Neural progenitor cell (in vitro differentiated cells): Measurements from ENCODE around the gene STK4. TPM values are rescaled to one million over a fixed set of nuclear protein-coding genes. Genes with fewer than 3 reads are reported as not detected.

ENCODE experiments used
- DNase-seq: peaks from one replicate; pipeline ENCODE4 v3.0.0-alpha.2; 2016; ENCODE audit warnings: low spot score
- H2AFZ ChIP-seq: fragments of 200-600 bp; sonication (generic); replicated peaks from 2 replicates; pipeline ENCODE4 v1.6.1; 2016; ENCODE audit warnings: antibody characterized with exemption
- H3F3A ChIP-seq: fragments of 200-600 bp; sonication (generic); 2 replicates; pipeline ENCODE4 v1.6.1; 2016; ENCODE audit warnings: antibody characterized with exemption, low read depth
- H3K27ac ChIP-seq: fragments of 200-600 bp; sonication (generic); 2 replicates; pipeline ENCODE4 v1.5.1; 2016; ENCODE audit warnings: mild to moderate bottlenecking
- H3K27me3 ChIP-seq: fragments of 200-600 bp; sonication (generic); 2 replicates; pipeline ENCODE4 v1.6.1; 2016; ENCODE audit warnings: mild to moderate bottlenecking, moderate library complexity
- H3K36me3 ChIP-seq: fragments of 200-600 bp; sonication (generic); 2 replicates; pipeline ENCODE4 v1.5.1; 2016
- H3K4me1 ChIP-seq: fragments of 200-600 bp; sonication (generic); 2 replicates; pipeline ENCODE4 v1.6.1; 2016; ENCODE audit warnings: mixed run types
- H3K4me2 ChIP-seq: fragments of 200-600 bp; sonication (generic); 2 replicates; pipeline ENCODE4 v1.6.1; 2016
- H3K4me3 ChIP-seq: fragments of 200-600 bp; sonication (generic); 2 replicates; pipeline ENCODE4 v1.5.1; 2016
- H3K79me2 ChIP-seq: fragments of 200-600 bp; sonication (generic); 2 replicates; pipeline ENCODE4 v1.6.1; 2016; ENCODE audit warnings: low read depth
- H3K9ac ChIP-seq: fragments of 200-600 bp; sonication (generic); 2 replicates; pipeline ENCODE4 v1.6.1; 2016
- H3K9me3 ChIP-seq: fragments of 200-600 bp; sonication (generic); 2 replicates; pipeline ENCODE4 v1.5.1; 2016; ENCODE audit warnings: low read depth
- H4K20me1 ChIP-seq: fragments of 200-600 bp; sonication (generic); 2 replicates; pipeline ENCODE4 v1.6.1; 2016; ENCODE audit warnings: low read depth
- H3K27ac Mint-ChIP-seq: 3 replicates; pipeline ENCODE4 v1.8.0; 2021; ENCODE audit warnings: mixed read lengths
- H3K27me3 Mint-ChIP-seq: 2 replicates; pipeline ENCODE4 v1.8.0; 2022; ENCODE audit warnings: low read depth, mild to moderate bottlenecking, inconsistent platforms, moderate library complexity, mixed read lengths; ENCODE audit not compliant: insufficient read depth
- H3K36me3 Mint-ChIP-seq: 3 replicates; pipeline ENCODE4 v1.8.0; 2021; ENCODE audit warnings: mixed read lengths
- H3K4me1 Mint-ChIP-seq: 3 replicates; pipeline ENCODE4 v1.8.0; 2021; ENCODE audit warnings: mixed read lengths
- H3K4me3 Mint-ChIP-seq: 3 replicates; pipeline ENCODE4 v1.8.0; 2021; ENCODE audit warnings: mild to moderate bottlenecking, moderate library complexity, mixed read lengths
- H3K9me3 Mint-ChIP-seq: 3 replicates; pipeline ENCODE4 v1.8.0; 2020; ENCODE audit warnings: mixed read lengths
- CTCF ChIP-seq: fragments of 200-600 bp; sonication (generic); IDR thresholded peaks from 2 replicates; pipeline ENCODE4 v1.5.1; 2017; ENCODE audit warnings: antibody characterized with exemption, mild to moderate bottlenecking
- EZH2 ChIP-seq: fragments of 200-600 bp; sonication (generic); IDR thresholded peaks from 2 replicates; pipeline ENCODE4 v1.6.1; 2017; ENCODE audit warnings: antibody characterized with exemption, mild to moderate bottlenecking, moderate library complexity
- EZH2phosphoT487 ChIP-seq: fragments of 200-600 bp; sonication (generic); IDR thresholded peaks from 2 replicates; pipeline ENCODE4 v1.6.1; 2017; ENCODE audit warnings: antibody characterized with exemption
- total RNA-seq: library from RNA; depleted of rRNA; stranded (reverse); fragments of >200 nt; gene quantifications from 2 replicates; pipeline ENCODE4 v1.2.3, GENCODE V29; 2015; ENCODE audit warnings: low replicate concordance

Gene STK4
- total RNA-seq, 1 donor from 2014 or later = 46.1 TPM

GRCh38 chr20:45073221-45073620 is 106.9 kb downstream of the STK4 start:
- H3K4me1 ChIP-seq = no peaks in the 10 kb centered on the region
- TF ChIP-seq EZH2 (no peak), EZH2phosphoT487 (no peak), CTCF (no peak)
- no peaks in the 10 kb centered on the region for H3F3A ChIP-seq
- no peak overlapping the region for H2AFZ ChIP-seq
- DNase-seq = no peak
- Mint-ChIP-seq H3K27ac (peak overlapping the region; percentile 41), H3K27me3 (peaks cover 2% of the 10 kb centered on the region), H3K36me3 (peaks cover 16% of the 10 kb centered on the region), H3K4me3 (no peak overlapping the region), H3K9me3 (no peaks in the 10 kb centered on the region), H3K4me1 (no peaks in the 10 kb centered on the region)
- H3K9me3 ChIP-seq = no peaks in the 10 kb centered on the region
- no peak overlapping the region for H3K9ac ChIP-seq
- H3K27me3 ChIP-seq = no peaks in the 10 kb centered on the region
- H3K4me3 ChIP-seq = no peak overlapping the region
- no peak overlapping the region for H3K4me2 ChIP-seq
- no peaks in the 10 kb centered on the region for H3K79me2 ChIP-seq
- H3K27ac ChIP-seq = no peak overlapping the region
- H3K36me3 ChIP-seq = no peaks in the 10 kb centered on the region
- H4K20me1 ChIP-seq = no peaks in the 10 kb centered on the region

GRCh38 chr20:45077559-45077958 is 111.2 kb downstream of the STK4 start:
- no peaks in the 10 kb centered on the region for H3K9me3 ChIP-seq
- H3F3A ChIP-seq = no peaks in the 10 kb centered on the region
- H2AFZ ChIP-seq = no peak overlapping the region
- TF ChIP-seq EZH2 (no peak), CTCF (no peak), EZH2phosphoT487 (no peak)
- H3K4me1 ChIP-seq = no peaks in the 10 kb centered on the region
- no peaks in the 10 kb centered on the region for H4K20me1 ChIP-seq
- H3K27me3 Mint-ChIP-seq = peaks cover 2% of the 10 kb centered on the region
- peaks cover 30% of the 10 kb centered on the region for H3K36me3 Mint-ChIP-seq
- H3K27ac Mint-ChIP-seq = no peak overlapping the region
- no peak overlapping the region for H3K27ac ChIP-seq
- no peaks in the 10 kb centered on the region for H3K27me3 ChIP-seq
- no peaks in the 10 kb centered on the region for H3K4me1 Mint-ChIP-seq
- H3K4me3 Mint-ChIP-seq = no peak overlapping the region
- no peak overlapping the region for H3K4me3 ChIP-seq
- no peak overlapping the region for H3K4me2 ChIP-seq
- DNase-seq = no peak
- no peaks in the 10 kb centered on the region for H3K79me2 ChIP-seq
- peaks cover 4% of the 10 kb centered on the region for H3K9me3 Mint-ChIP-seq
- H3K36me3 ChIP-seq = no peaks in the 10 kb centered on the region
- H3K9ac ChIP-seq = no peak overlapping the region

- Histone ChIP-seq H3K4me3 (no peak overlapping the region), H3K27me3 (no peaks in the 10 kb centered on the region), H3K4me2 (no peak overlapping the region), H2AFZ (no peak overlapping the region), H4K20me1 (no peaks in the 10 kb centered on the region), H3K9me3 (no peaks in the 10 kb centered on the region), H3K4me1 (no peaks in the 10 kb centered on the region), H3K9ac (no peak overlapping the region), H3K79me2 (no peaks in the 10 kb centered on the region), H3K36me3 (no peaks in the 10 kb centered on the region), H3F3A (no peaks in the 10 kb centered on the region), H3K27ac (no peak overlapping the region)
- H3K4me1 Mint-ChIP-seq = no peaks in the 10 kb centered on the region
- H3K9me3 Mint-ChIP-seq = peaks cover 10% of the 10 kb centered on the region
- H3K36me3 Mint-ChIP-seq = peaks cover 37% of the 10 kb centered on the region
- peak; percentile 22 for TF ChIP-seq CTCF
- no peak for TF ChIP-seq EZH2phosphoT487
- no peak for TF ChIP-seq EZH2
- H3K27ac Mint-ChIP-seq = no peak overlapping the region
- peaks cover 6% of the 10 kb centered on the region for H3K27me3 Mint-ChIP-seq
- DNase-seq = no peak
- no peak overlapping the region for H3K4me3 Mint-ChIP-seq
Observed at GRCh38 chr20:45080867-45081624, 114.7 kb downstream of the STK4 start.
